ENCODE data around the gene FNBP1.
"Not testable (repeated sequence)": the region's sequence is repeated elsewhere in the genome, so short reads cannot be mapped to it uniquely, and the experiment has no call there.

FNBP1 gene

GRCh38 chr9:130020618-130021017, 22.4 kb downstream of the FNBP1 start:
- no peak for DNase-seq

- DNase-seq = no peak
These were observed 24.7 kb downstream of the FNBP1 start for GRCh38 chr9:130018265-130018664.

DNA sequence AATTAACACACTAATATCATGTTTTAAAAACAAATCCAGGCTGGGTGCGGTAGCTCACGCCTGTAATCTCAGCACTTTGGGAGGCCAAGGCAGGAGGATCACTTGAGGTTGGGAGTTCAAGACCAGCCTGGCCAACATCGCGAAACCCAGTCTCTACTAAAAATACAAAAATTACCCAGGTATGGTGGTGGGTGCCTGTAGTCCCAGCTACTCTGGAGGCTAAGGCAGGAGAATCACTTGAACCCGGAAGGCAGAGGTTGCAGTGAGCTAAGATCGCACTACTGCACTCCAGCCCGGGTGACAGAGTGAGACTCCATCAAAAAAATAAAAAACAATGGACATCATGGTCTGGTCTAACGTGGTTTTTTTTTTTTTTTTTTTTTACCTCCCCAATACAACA, 25.5 kb downstream of the FNBP1 start:
- not testable (repeated sequence) for DNase-seq

DNA sequence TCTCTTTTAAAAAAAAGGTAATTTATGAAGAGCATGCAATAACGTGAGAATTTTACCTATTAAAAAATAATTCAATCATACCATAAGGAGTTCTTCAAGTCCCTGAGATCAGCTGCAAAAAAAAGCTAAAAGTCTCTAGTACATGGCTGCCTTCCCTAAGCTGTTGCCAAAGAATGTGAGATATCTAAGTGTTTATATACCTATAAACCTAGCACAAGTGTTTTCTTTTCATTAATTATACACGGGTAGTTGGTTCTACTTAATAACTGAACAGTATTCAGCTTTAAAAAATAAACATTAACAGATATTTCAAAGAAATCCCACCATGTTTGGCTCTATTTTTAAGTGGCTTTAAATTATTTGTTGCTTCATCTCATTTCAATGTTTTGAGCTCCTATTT, 25.9 kb downstream of the FNBP1 start:
- DNase-seq = no peak

- DNase-seq = no peak
These were observed 27.5 kb downstream of the FNBP1 start for GRCh38 chr9:130015353-130016019.

DNA sequence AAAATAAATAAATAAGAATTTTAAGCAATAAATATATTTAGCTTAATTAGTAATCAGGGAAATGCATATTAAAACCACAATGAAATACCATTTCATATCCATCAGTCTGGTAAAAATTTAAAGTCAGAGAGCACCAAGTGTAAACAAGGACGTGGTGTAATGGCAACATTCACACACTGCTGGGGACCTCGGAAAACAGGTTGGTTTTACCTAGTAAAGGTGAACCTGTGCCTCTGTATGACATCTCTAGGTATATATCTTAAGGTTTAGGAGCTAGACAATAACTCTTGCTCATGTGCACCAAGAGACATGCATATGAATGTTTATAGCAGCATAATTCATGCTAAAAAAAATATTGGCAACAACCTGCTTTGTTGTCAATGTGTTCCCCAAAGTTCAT, 29.7 kb downstream of the FNBP1 start:
- DNase-seq = no peak

GRCh38 chr9:130010151-130010988, 32.6 kb downstream of the FNBP1 start:
- no peak for DNase-seq

DNA sequence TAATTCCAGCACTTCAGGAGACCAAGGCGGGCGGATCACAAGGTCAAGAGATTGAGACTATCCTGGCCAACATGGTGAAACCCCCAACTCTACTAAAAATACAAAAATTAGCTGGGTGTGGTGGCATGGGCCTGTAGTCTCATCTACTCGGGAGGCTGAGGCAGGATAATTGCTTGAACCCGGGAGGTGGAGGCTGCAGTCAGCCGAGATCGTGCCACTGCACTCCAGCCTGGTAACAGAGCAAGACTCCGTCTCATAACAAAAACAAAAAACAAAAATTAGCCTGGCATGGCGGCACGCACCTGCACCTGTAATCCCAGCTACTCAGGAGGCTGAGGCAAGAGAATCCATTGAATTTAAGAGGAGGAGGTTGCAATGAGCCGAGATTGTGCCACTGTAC, 33.4 kb downstream of the FNBP1 start:
- DNase-seq = not testable (repeated sequence)

GRCh38 chr9:130008538-130008937, 34.5 kb downstream of the FNBP1 start:
- no peak for DNase-seq

DNA sequence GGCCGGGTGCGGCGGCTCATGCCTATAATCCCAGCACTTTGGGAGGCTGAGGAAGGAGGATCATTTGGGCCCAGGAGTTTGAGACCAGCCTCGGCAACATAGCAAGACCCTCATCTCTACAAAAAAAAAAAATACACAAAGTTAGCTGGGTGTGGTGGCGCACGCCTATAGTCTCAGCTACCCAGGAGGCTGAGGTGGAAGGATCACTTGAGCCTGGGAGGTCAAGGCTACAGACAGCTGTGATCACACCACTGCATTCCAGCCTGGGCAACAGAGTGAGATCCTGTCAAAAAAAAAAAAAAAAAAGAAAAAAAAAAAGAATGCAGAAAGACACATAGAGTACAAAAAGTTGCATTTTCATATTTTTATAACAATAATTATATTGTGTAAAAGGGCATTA, 36.0 kb downstream of the FNBP1 start:
- not testable (repeated sequence) for DNase-seq

DNA sequence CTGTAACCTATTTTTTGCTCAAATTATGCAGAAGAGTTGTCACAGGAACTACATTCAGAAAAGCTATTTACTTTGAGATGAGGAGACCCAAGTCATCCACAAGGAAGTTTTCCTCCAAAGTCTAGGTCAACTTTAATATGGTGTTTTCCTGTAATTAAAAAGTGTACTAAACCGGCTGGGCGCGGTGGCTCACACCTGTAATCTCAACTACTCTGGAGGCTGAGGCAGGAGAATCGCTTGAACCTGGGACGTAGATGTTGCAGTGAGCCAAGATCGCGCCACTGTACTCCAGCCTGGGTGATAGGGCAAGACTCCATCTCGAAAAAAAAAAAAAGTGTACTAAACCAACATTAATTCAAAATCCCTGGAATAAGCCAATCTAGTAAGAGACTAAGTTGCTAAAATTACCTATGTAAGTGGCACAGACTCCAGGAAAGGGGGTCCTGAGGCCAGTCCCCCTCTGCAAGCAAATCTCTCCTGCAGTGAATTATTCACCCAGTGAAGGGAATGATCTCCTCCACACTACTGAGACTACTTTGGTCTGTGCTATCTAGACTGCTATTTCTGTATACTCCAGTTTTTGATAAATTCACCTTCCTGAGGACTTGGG, 38.9 kb downstream of the FNBP1 start:
- DNase-seq = no peak

DNA sequence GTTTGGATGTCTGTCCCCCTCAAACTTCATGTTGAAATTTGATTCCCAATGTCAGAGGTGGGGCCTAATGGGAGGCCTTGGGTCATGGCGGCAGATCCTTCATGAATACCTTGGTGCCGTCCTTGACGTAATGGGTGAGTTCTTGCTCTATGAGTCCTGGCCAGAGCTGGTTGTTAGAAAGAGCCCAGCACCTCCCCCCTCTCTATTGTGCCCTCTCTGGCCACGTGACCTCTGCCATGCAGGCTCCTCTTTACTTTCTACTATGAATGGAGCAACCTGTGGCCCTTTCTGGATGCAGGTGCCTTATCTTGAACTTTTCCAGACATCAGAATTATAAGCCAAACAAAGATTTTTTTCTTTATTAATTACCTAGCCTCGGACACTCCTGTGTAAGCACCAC, 40.7 kb downstream of the FNBP1 start:
- no peak for DNase-seq

DNA sequence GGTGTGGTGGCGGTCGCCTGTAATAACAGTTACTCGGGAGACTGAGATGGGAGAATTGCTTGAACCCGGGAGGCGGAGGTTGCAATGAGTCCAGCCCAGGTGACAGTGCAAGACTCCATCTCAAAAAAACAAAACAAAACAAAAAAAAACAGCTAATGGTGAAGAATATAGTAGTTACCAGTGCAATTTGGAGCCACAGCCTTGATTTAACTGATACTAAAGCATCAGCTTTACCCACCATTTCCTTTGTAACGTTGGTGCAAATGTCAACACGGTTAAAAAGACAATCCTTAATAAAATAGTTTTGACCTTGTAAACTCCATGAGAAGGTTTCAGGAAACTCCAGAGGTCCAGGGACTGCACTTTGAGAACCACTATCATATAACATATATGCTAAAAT, 41.8 kb downstream of the FNBP1 start:
- DNase-seq = no peak

- no peak for DNase-seq
These were observed 43.9 kb downstream of the FNBP1 start for GRCh38 chr9:129999141-129999510.

GRCh38 chr9:129998491-129999140, 44.4 kb downstream of the FNBP1 start:
- DNase-seq = no peak

- not testable (repeated sequence) for DNase-seq
These were observed 45.3 kb downstream of the FNBP1 start for GRCh38 chr9:129997706-129998105.

- no peak for DNase-seq
These were observed 46.7 kb downstream of the FNBP1 start for GRCh38 chr9:129996161-129996830.

- DNase-seq = no peak
These were observed 47.4 kb downstream of the FNBP1 start for GRCh38 chr9:129995409-129996160.

GRCh38 chr9:129994882-129995281, 48.1 kb downstream of the FNBP1 start:
- DNase-seq = no peak

DNA sequence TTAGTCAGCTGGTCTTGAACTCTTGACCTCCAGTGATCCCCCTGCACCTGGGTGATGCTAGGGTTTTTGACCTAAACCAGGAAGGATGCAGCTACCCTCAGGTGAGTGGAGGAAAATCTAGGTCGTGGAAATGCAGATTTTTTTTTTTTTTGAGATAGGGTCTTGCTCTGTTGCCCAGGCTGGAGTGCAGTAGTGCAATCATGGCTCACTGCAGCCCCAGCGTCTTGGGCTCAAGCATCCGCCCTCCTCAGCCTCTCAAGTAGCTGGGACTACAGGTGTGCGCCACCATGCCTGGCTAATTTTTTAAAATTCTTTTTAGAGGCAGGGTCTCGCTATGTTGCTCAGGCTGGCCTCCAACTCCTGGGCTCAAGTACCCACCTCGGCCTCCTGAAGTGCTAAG, 51.9 kb downstream of the FNBP1 start:
- DNase-seq = not testable (repeated sequence)

- DNase-seq = no peak
These were observed 52.5 kb downstream of the FNBP1 start for GRCh38 chr9:129990269-129991010.

Measured in amniotic stem cell (primary cell).